DMS153 treated with DMSO at 0.1 percent for 48 hours (cell line): ENCODE measurements around the gene SEPTIN2.
"Not testable (repeated sequence)": the region's sequence is repeated elsewhere in the genome, so short reads cannot be mapped to it uniquely, and the experiment has no call there.

Experiments
- DNase-seq: peaks from one replicate; lab custom pipeline; 2025; ENCODE audit not compliant: unreplicated experiment; lab: John Stamatoyannopoulos, UW

The SEPTIN2 gene

DNA sequence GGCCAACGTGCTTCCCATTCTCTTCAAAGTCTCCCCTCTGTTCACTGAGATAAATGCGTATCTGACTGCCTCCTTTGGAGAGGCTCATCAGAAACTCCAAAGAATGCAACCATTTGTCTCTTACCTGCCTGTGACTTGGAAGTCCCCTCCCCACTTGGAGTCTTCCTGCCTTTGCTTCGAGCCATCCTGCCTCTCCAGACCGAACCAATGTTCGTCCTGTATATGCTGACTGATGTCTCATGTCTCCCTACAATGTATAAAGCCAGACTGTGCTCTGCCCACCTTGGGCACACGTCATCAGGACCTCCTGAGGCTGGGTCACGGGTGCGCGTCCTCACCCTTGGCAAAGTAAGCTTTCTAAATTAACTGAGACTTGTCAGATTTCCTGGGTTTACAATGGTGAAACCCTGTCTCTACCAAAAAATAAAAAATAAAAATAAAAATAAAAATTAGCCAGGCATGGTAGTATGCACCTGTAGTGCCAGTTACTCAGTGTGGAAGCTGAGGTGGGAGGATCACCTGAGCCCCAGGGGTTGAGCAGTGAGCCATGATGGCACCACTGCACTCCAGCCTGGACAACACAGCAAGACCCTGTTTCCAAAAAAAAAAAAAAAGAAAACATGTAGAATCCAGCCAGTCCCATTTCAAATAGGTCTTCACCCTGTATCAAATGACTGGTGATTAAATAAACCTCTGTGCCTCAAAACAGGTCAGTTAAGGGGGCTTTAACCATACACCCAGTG lies 29.2 kb upstream of the SEPTIN2 start:
- no peak for DNase-seq

GRCh38 chr2:241288324-241288888 lies 27.3 kb upstream of the SEPTIN2 start:
- DNase-seq, result no peak

DNA sequence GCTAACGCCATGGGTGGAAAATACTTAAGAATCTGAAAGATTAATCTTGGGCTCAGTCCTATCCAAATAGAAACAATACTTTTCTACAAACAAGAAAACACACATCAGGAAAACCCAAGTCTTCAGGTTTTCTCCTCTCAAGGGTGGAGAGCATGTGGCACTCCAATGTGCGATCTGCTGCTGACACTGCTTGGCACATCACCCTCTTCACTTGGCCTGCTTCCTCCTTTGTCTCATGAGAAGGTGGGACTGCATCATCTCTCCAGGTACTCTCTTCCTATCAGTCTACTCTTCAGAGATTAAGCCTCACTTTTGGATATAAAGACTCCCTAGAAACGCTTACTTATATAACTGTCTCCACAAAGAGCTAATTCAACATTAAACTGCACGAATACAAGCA lies 26.7 kb upstream of the SEPTIN2 start:
- DNase-seq, result no peak

DNA sequence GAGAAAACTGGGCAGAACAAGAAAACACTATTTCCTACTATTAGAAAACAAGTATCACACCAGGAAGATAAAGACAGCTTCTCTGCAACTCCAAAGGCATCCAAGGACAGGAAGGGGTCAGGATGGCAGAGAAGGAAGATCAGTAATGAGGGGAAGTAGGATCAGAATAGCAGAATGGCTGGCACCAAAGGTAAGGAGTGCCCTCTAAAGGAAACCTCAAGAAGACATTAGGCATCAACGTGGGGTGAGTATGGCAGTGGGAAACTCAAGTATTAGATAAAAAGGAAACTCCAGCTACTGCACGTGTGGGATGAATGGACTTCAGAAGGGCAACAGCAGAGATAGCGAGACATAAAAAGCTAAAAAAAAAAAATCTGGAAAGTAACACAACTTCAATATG lies 26.1 kb upstream of the SEPTIN2 start:
- DNase-seq, result no peak

- DNase-seq, result no peak
Observed at GRCh38 chr2:241291153-241291552, 24.6 kb upstream of the SEPTIN2 start.

DNA sequence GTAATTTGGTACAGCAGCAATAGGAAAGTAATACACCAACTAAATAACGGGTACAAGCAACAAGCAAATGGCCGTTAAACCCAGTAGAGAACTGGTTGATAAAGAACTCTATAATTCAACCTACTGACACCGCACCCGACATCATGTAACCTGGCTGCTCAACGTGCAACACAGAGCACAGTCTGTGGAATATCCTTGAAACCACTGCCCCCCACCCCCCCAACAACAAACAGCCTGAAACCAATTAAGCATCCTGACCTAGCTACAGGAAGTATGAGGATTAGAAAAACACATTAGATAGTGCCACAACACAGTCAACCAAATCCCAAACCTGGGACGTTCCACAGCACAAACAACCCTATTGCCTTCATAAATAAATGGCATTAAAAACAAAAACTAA lies 23.7 kb upstream of the SEPTIN2 start:
- no peak for DNase-seq

- DNase-seq, result not testable (repeated sequence)
Observed at GRCh38 chr2:241293378-241293797, 22.3 kb upstream of the SEPTIN2 start.

GRCh38 chr2:241295326-241296095 lies 20.2 kb upstream of the SEPTIN2 start:
- DNase-seq, result no peak

GRCh38 chr2:241296767-241297166 lies 19.0 kb upstream of the SEPTIN2 start:
- no peak for DNase-seq

DNA sequence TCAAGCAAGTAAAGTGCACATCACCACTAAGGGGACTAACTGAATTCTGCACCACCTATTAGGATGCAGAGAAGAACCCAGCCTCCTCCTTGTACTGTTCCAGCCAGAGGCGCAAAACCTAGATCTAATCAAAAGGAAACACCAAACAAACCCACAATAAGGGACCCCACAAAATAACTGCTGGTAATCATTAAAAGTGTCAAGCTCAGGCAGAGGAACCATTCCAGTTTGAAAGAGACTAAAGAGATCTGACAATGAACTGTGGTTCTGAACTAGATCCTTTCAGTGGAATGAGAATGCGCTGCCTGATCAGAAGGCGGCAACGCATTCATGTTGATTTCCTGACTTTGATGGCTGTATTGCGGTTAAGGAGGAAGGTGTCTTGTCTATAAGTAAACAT lies 17.1 kb upstream of the SEPTIN2 start:
- no peak for DNase-seq

GRCh38 chr2:241300000-241300399 lies 15.7 kb upstream of the SEPTIN2 start:
- DNase-seq, result no peak

DNA sequence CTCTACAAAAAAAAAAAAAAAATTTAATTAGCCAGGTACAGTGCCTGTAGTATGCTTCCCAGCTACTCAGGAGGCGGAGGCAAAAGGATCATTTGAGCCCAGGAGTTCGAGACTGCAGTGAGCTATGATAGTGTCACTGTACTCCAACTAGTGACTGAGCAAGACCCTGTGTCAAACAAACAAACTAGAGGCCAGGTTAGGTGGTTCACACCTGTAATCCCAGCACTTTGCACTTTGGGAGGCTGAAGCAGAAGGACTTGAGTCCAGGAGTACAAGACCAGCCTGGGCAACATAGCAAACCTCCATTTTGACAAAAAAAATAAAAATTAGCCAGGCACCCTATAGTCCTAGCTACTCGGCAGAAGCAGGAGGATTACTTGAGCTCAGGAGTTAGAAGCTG lies 13.6 kb upstream of the SEPTIN2 start:
- DNase-seq, result no peak

GRCh38 chr2:241302759-241303651 lies 12.7 kb upstream of the SEPTIN2 start:
- DNase-seq, result no peak

DNA sequence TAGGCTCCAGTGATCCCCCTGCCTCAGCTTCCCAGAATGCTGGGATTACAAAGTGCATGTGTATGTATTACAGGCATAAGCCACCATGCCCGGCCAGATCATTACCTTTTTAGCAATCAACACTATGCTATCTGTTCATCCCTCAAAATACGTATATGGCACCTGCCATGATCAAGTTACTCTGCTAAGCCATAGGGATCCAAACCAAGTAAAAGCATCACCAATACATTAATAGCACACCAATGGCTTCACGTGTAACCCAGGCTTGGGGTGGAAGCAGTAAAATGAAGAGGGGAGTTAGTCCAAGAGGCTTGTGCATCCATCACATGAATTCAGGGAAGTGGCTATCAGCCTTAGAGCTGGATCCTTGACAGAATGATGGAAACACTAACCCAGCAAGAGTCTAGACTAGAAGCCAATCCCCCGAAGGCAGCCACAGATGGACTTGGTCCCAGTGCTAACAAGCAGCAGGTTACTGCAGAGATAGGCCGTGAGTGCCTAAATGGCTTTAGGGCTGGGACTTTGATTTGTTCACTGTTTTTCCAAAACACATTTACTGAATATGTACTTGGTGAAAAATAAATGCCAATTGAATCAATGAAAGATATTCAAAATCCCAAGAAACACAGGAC lies 11.6 kb upstream of the SEPTIN2 start:
- DNase-seq, result no peak

- no peak for DNase-seq
Observed at GRCh38 chr2:241307055-241307454, 8.7 kb upstream of the SEPTIN2 start.

DNA sequence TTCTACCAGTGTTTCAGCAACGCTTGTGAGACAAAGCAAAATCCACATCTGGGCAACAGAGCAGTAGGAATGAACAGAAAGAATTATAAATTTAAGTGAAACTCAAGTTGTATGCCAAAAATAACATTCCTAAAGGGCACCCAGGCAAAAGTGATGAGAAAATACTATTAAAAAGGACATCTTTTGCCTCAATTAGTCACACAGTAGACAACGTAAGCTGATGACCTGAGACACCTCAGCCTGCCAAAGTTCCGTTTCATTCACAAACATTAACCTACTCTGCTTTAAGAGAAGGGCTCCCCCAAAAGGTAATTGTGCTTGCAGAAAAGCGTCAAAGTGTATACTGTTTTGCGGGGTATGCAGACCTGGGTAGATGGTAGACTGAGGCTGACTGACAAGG lies 7.5 kb upstream of the SEPTIN2 start:
- DNase-seq, result no peak

DNA sequence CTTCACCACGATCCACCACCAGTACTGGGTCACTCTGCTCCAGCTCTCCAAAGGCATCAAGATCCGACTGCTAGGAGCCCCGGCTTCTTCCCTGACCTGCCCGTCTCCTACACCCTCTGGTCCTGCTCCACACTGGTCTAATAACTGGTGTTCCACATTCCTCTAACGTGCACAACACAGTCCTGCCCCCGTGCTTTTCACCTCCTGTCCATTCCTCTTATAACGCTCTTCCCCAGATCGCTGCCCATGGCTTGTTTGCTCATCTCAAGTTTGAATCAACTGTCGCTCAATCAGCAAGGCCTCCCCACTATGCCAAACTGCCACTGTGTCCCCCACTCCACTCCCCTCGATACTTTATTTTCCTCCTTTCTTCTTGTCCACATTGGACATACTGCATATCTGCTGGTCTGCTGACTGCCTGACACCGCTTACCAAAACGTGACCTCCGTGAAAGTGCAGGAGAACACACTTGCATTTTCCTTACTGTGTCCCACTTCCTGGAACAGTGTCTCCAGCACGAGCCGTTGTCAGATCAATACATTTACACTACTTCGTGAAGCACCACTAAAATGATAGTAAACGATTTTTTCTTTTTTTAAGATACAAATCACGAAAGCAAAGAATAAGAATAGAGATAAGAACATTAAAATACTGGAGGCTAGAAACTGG lies 6.8 kb upstream of the SEPTIN2 start:
- no peak for DNase-seq

- DNase-seq, result no peak
Observed at GRCh38 chr2:241309684-241310117, 6.0 kb upstream of the SEPTIN2 start.

DNA sequence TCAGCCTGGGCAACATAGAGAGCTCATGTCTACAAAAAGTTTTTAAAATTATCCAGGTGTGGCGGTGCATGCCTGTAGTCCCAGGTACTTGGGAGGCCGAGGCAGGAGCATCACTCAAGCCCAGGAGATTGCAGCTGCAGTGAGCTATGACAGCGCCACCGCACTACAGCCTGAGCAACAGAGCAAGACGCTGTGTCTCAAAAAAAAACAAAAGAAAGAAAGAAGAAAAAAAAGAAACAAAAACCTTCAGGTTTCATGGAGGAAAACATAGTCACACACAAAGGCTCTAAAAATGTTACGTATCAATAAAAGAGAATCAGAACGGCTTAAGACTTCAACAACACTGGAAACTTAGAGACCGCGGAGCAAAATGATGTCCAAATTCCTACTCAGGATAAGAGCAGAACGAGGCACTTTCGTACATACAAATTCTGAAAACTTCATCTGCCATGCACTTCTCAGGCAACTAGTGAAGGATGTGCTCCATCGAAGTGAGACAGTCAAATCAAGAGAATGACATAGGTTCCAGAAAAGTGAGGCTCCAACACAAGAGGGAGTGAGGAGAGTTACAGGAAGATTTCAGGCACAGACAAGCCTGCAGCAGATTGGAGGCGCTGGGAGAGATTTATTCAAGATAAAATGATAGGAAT lies 4.7 kb upstream of the SEPTIN2 start:
- no peak for DNase-seq

GRCh38 chr2:241312082-241312481 lies 3.6 kb upstream of the SEPTIN2 start:
- no peak for DNase-seq
